ENCODE results near the gene STK35.

DNA sequence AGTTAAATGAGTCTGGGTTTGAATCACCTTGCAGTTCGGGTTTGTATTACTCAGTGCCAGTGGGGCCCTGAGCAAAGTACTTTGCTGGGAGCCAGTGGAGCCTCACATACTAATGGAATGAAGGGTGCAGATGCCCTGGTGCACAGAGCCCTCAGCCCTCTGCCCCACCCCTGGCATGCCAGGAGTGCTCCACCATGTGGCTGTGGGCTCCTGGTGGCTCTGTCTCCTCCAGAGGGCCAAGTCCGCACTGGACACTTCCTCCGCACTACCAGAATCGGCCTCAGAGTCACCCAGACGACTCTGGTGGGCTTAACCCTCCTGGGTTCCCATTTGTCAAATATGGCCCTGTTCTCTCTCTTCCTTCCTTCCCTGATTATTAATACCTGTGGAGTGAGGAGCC lies 94.0 kb downstream of the STK35 start:
- TF ChIP-seq, protein P1, sequence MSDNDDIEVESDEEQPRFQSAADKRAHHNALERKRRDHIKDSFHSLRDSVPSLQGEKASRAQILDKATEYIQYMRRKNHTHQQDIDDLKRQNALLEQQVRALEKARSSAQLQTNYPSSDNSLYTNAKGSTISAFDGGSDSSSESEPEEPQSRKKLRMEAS (IDR thresholded peaks at IDR 0.05) = no peak
- TF ChIP-seq, protein P2, sequence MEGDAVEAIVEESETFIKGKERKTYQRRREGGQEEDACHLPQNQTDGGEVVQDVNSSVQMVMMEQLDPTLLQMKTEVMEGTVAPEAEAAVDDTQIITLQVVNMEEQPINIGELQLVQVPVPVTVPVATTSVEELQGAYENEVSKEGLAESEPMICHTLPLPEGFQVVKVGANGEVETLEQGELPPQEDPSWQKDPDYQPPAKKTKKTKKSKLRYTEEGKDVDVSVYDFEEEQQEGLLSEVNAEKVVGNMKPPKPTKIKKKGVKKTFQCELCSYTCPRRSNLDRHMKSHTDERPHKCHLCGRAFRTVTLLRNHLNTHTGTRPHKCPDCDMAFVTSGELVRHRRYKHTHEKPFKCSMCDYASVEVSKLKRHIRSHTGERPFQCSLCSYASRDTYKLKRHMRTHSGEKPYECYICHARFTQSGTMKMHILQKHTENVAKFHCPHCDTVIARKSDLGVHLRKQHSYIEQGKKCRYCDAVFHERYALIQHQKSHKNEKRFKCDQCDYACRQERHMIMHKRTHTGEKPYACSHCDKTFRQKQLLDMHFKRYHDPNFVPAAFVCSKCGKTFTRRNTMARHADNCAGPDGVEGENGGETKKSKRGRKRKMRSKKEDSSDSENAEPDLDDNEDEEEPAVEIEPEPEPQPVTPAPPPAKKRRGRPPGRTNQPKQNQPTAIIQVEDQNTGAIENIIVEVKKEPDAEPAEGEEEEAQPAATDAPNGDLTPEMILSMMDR (IDR thresholded peaks at IDR 0.05; ENCODE audit: control extremely low read depth in 1 of 3, insufficient read depth in 1 of 3, low read depth in 1 of 3, low read length in 3 of 3) = peak in 2 of 3 experiments; percentile 6 to 23; a peak in 2 of 4 replicates
- TF ChIP-seq EZH2 (IDR thresholded peaks at IDR 0.05; ENCODE audit: low read depth, low read length, severe bottlenecking) (no peak), SP1 (IDR thresholded peaks at IDR 0.05; ENCODE audit: low read depth, low read length) (no peak), KDM5A (IDR thresholded peaks at IDR 0.05; ENCODE audit: low read length) (no peak), RAD21 (IDR thresholded peaks at IDR 0.05 in 1 of 2, conservative IDR thresholded peaks at IDR 0.05 in 1 of 2; ENCODE audit: low read depth in 2 of 2, low read length in 2 of 2) (peak in 1 of 2 experiments; percentile 13; a peak in 1 of 4 replicates), MAFK (IDR thresholded peaks at IDR 0.05; ENCODE audit: low read depth, low read length) (no peak), BRCA1 (IDR thresholded peaks at IDR 0.05; ENCODE audit: low read depth, low read length) (no peak), ZNF274 (IDR thresholded peaks at IDR 0.05; ENCODE audit: borderline replicate concordance, extremely low read depth, low read length) (no peak), TAF1 (IDR thresholded peaks at IDR 0.05; ENCODE audit: low read depth, low read length) (no peak)
